ENCODE measurements around the gene DENND5A.

GRCh38 chr11:9247863-9248262 lies 17.3 kb downstream of the DENND5A start:
- TF ChIP-seq CTCF (IDR thresholded peaks at IDR 0.05 in 4 of 5, conservative IDR thresholded peaks at IDR 0.05 in 1 of 5) (no peak), POLR2A (IDR thresholded peaks at IDR 0.05) (no peak)
